Measurements from ENCODE around the gene NUP210L. TPM values are rescaled to one million over a fixed set of nuclear protein-coding genes. Genes with fewer than 3 reads are reported as not detected.

The NUP210L gene
- total and polyA plus RNA-seq, 9 of the 15 experiments (the other 6 are each of a cell fraction or from before 2014, with no cell fraction given) = 0.01 to 0.04 TPM; not detected in 7

DNA sequence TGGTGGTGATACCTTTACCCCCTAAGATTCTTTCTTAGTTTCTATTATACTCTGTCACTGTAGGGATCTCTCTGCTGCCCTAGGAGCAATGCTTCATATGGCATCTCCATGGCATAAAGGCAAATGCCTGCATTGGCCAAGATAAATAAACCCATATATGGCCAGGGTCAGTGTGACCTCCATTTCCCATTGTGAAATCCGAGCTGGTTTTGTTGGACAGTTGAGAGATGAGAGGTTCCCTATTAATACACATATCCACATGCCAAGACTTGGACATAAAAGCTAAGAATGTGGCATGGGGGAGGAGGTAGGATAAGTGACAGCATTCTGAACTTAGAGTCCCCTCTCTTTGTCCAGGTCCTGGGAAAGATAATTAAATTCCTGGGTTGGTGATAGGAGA, 35.7 kb upstream of the NUP210L start:
- Histone ChIP-seq H3K27me3 (ENCODE audit: control insufficient read depth in 2 of 2, insufficient read depth in 2 of 2, low read length in 2 of 2) (no peaks in the 10 kb centered on the region), H3K9ac (ENCODE audit: insufficient read depth in 1 of 2, low read depth in 2 of 2, low read length in 2 of 2) (no peak overlapping the region), H2AFZ (ENCODE audit: low read depth, low read length) (no peak overlapping the region), H3K4me1 (replicated peaks in 1 of 2; ENCODE audit: control insufficient read depth in 2 of 2, insufficient read depth in 2 of 2, low read length in 2 of 2) (peaks cover 4 to 36% of the 10 kb centered on the region in 2 experiments; a peak in 3 of 5 replicates), H4K20me1 (replicated peaks; ENCODE audit: control insufficient read depth, insufficient read depth, low read length) (no peaks in the 10 kb centered on the region), H3K36me3 (ENCODE audit: control insufficient read depth, insufficient read depth, low read length) (no peaks in the 10 kb centered on the region), H3K4me2 (ENCODE audit: insufficient read depth, low read length) (no peak overlapping the region), H3K9me1 (ENCODE audit: control insufficient read depth, insufficient read depth, low read length) (no peaks in the 10 kb centered on the region), H3K9me3 (replicated peaks; ENCODE audit: control insufficient read depth, insufficient read depth, low read depth, low read length) (no peaks in the 10 kb centered on the region), H3K4me3 (no peak overlapping the region), H3K79me2 (ENCODE audit: control insufficient read depth, insufficient read depth, low read length) (no peaks in the 10 kb centered on the region), H3K27ac (ENCODE audit: extremely low read depth, low read depth, low read length) (no peak overlapping the region)
- FAIRE-seq = no peak
- TF ChIP-seq, protein P1, sequence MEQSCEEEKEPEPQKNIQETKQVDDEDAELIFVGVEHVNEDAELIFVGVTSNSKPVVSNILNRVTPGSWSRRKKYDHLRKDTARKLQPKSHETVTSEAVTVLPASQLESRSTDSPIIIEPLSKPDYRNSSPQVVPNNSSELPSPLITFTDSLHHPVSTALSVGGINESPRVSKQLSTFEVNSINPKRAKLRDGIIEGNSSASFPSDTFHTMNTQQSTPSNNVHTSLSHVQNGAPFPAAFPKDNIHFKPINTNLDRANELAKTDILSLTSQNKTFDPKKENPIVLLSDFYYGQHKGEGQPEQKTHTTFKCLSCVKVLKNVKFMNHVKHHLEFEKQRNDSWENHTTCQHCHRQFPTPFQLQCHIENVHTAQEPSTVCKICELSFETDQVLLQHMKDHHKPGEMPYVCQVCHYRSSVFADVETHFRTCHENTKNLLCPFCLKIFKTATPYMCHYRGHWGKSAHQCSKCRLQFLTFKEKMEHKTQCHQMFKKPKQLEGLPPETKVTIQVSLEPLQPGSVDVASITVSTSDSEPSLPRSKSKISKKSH (CRISPR knock-in tag; IDR thresholded peaks at IDR 0.05) = no peak
- TF ChIP-seq, protein P2, sequence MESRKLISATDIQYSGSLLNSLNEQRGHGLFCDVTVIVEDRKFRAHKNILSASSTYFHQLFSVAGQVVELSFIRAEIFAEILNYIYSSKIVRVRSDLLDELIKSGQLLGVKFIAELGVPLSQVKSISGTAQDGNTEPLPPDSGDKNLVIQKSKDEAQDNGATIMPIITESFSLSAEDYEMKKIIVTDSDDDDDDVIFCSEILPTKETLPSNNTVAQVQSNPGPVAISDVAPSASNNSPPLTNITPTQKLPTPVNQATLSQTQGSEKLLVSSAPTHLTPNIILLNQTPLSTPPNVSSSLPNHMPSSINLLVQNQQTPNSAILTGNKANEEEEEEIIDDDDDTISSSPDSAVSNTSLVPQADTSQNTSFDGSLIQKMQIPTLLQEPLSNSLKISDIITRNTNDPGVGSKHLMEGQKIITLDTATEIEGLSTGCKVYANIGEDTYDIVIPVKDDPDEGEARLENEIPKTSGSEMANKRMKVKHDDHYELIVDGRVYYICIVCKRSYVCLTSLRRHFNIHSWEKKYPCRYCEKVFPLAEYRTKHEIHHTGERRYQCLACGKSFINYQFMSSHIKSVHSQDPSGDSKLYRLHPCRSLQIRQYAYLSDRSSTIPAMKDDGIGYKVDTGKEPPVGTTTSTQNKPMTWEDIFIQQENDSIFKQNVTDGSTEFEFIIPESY (CRISPR knock-in tag; IDR thresholded peaks at IDR 0.05) = no peak
- peak in 1 of 2 experiments; percentile 50; a peak in 1 of 4 replicates for TF ChIP-seq SRF (CRISPR knock-in tag; IDR thresholded peaks at IDR 0.05)
- ATAC-seq = no peak
- 18% methylated on average over 1 of the region's 1 CpG for WGBS (ENCODE audit: insufficient coverage, low coverage, missing lambda C conversion rate)
- no TSS peak for BruUV-seq (replicated peaks)
- in situ Hi-C loops (cut with MboI) (loop anchor here (5.0 kb wide), 2 partner anchors 57 to 147 kb away; no protein-coding TSS in a partner anchor), intact Hi-C loops (cut with micrococcal nuclease) (loop anchor here (10.0 kb wide), 1 partner anchor 274 kb away; no protein-coding TSS in a partner anchor)
- no peak for DNase-seq (ENCODE audit: extremely low read depth in 1 of 4, low spot score in 3 of 4)
- ChIA-PET POLR2A (interaction anchor here (0.6 to 1.0 kb wide), 2 partner anchors 9 to 569 kb away, joined by 4 to 6 read pairs; no protein-coding TSS in a partner anchor), CTCF (ENCODE audit: low intra/inter-chr PET ratio) (no interaction called here)

All from K562 (cell line).